GM23338 (cell line): ENCODE results near the gene ARFGEF2. TPM values are rescaled to one million over a fixed set of nuclear protein-coding genes. Genes with fewer than 3 reads are reported as not detected.

Experiments used
- ATAC-seq: fragments of 200-7000 bp; cut with Tn5 transposase; 3 replicates; pipeline ENCODE4 v1.9.1; 2020
- DNase-seq: peaks from one replicate; pipeline ENCODE4 v3.0.0-alpha.2; 2015; ENCODE audit warnings: low spot score
- H2AFZ ChIP-seq: fragments of 200-600 bp; sonication (generic); 2 replicates; pipeline ENCODE4 v1.8.0; 2016; ENCODE audit warnings: antibody characterized with exemption, mild to moderate bottlenecking, moderate library complexity
- H3F3A ChIP-seq: fragments of 200-600 bp; sonication (generic); replicated peaks from 2 replicates; pipeline ENCODE4 v1.8.0; 2017; ENCODE audit warnings: antibody characterized with exemption, mixed run types, low read depth
- H3K27ac ChIP-seq: fragments of 200-600 bp; sonication (generic); 2 replicates; pipeline ENCODE4 v1.6.1; 2016; ENCODE audit warnings: low read depth
- H3K27me3 ChIP-seq: fragments of 200-600 bp; sonication (generic); 2 replicates; pipeline ENCODE4 v1.8.0; 2016; ENCODE audit warnings: mild to moderate bottlenecking, mixed run types, moderate library complexity; ENCODE audit not compliant: insufficient read depth
- H3K36me3 ChIP-seq: fragments of 200-600 bp; sonication (generic); 2 replicates; pipeline ENCODE4 v1.8.0; 2016; ENCODE audit warnings: mild to moderate bottlenecking; ENCODE audit not compliant: insufficient read depth
- H3K4me1 ChIP-seq: fragments of 200-600 bp; sonication (generic); 2 replicates; pipeline ENCODE4 v1.8.0; 2016; ENCODE audit warnings: mild to moderate bottlenecking, moderate library complexity; ENCODE audit not compliant: insufficient read depth
- H3K4me2 ChIP-seq: fragments of 200-600 bp; sonication (generic); 2 replicates; pipeline ENCODE4 v1.7.1; 2017; ENCODE audit warnings: mixed run types
- H3K4me3 ChIP-seq: fragments of 200-600 bp; sonication (generic); 2 replicates; pipeline ENCODE4 v1.6.1; 2016; ENCODE audit warnings: mixed run types
- H3K79me2 ChIP-seq: fragments of 200-600 bp; sonication (generic); replicated peaks from 2 replicates; pipeline ENCODE4 v1.8.0; 2017; ENCODE audit warnings: mild to moderate bottlenecking; ENCODE audit not compliant: insufficient read depth
- H3K9me2 ChIP-seq: fragments of 200-600 bp; sonication (generic); 2 replicates; pipeline ENCODE4 v1.8.0; 2017; ENCODE audit not compliant: insufficient read depth
- H4K20me1 ChIP-seq: fragments of 200-600 bp; sonication (generic); replicated peaks from 2 replicates; pipeline ENCODE4 v1.8.0; 2017; ENCODE audit warnings: mild to moderate bottlenecking; ENCODE audit not compliant: insufficient read depth
- H3K27ac Mint-ChIP-seq: 2 replicates; pipeline ENCODE4 v1.8.0; 2020; ENCODE audit warnings: inconsistent platforms, mild to moderate bottlenecking, moderate library complexity, mixed read lengths
- H3K27me3 Mint-ChIP-seq: 3 replicates; pipeline ENCODE4 v1.8.0; 2022; ENCODE audit warnings: low read depth, mild to moderate bottlenecking, moderate library complexity, mixed read lengths, inconsistent platforms; ENCODE audit not compliant: insufficient read depth, poor library complexity
- H3K36me3 Mint-ChIP-seq: 3 replicates; pipeline ENCODE4 v1.8.0; 2021; ENCODE audit warnings: low read depth, mild to moderate bottlenecking, inconsistent platforms, moderate library complexity, mixed read lengths
- H3K4me1 Mint-ChIP-seq: 3 replicates; pipeline ENCODE4 v1.8.0; 2020; ENCODE audit warnings: mild to moderate bottlenecking, inconsistent platforms, mixed read lengths
- H3K4me3 Mint-ChIP-seq: 3 replicates; pipeline ENCODE4 v1.8.0; 2021; ENCODE audit warnings: moderate library complexity, mild to moderate bottlenecking, inconsistent platforms, mixed read lengths
- H3K9me3 Mint-ChIP-seq: 3 replicates; pipeline ENCODE4 v1.8.0; 2020; ENCODE audit warnings: moderate library complexity, mild to moderate bottlenecking, inconsistent platforms, mixed read lengths
- CTCF ChIP-seq, 2 experiments: fragments of 200-600 bp in 1 of 2; sonication (generic) in 1 of 2; conservative IDR thresholded peaks; 2 replicates each; pipeline versions ENCODE4 v1.5.1 to v1.6.1; 2016 to 2017; ENCODE audit warnings: antibody characterized with exemption in 2 of 2, low read depth in 2 of 2, mild to moderate bottlenecking in 2 of 2, moderate library complexity in 1 of 2
- EZH2 ChIP-seq: fragments of 200-600 bp; sonication (generic); IDR thresholded peaks from one replicate; pipeline ENCODE4 v1.8.0; 2017; ENCODE audit warnings: antibody characterized with exemption, mild to moderate bottlenecking, low read depth; ENCODE audit not compliant: unreplicated experiment
- NANOG ChIP-seq: IDR thresholded peaks from 2 replicates; pipeline ENCODE4 v1.6.1; 2016; ENCODE audit warnings: antibody characterized with exemption, borderline replicate concordance
- POLR2AphosphoS5 ChIP-seq: IDR thresholded peaks from 2 replicates; pipeline ENCODE4 v1.6.1; 2016; ENCODE audit warnings: antibody characterized with exemption, low read depth
- STAT1 ChIP-seq: IDR thresholded peaks from one replicate; pipeline ENCODE4 v1.6.1; 2016; ENCODE audit warnings: antibody characterized with exemption; ENCODE audit not compliant: unreplicated experiment
- ZNF331 ChIP-seq: fragments of 250-450 bp; sonication (Bioruptor Pico); IDR thresholded peaks from 2 replicates; pipeline ENCODE4 v1.5.0; 2020; ENCODE audit warnings: low read depth, mild to moderate bottlenecking, moderate library complexity
- ZNF462 ChIP-seq: fragments of 250-450 bp; sonication (Bioruptor Pico); IDR thresholded peaks from 2 replicates; pipeline ENCODE4 v1.5.0; 2020; ENCODE audit warnings: mild to moderate bottlenecking, moderate library complexity
- polyA plus RNA-seq: library from polyadenylated mRNA; unstranded; fragments of >200 nt; fragmentation: Nextera tagmentation; extraction: Ambion mirVana; gene quantifications from 2 replicates; pipeline ENCODE4 v1.2.1, GENCODE V29; 2016
- total RNA-seq: library from RNA; depleted of rRNA; stranded (reverse); fragments of >200 nt; shearing (Covaris generic); gene quantifications from 2 replicates; pipeline ENCODE4 v1.2.3, GENCODE V29; 2014

The ARFGEF2 gene
- total and polyA plus RNA-seq, 2 experiments from 2014 or later, result 7.2 to 25.5 TPM

GRCh38 chr20:48916699-48917098, 4.8 kb upstream of the ARFGEF2 start (continued):
- TF ChIP-seq ZNF462 (CRISPR knock-in tag) (no peak), STAT1 (no peak)

GRCh38 chr20:48919336-48919881, 2.1 kb upstream of the ARFGEF2 start:
- Histone ChIP-seq H2AFZ (no peak overlapping the region), H3K36me3 (no peaks in the 10 kb centered on the region), H3K4me1 (peaks cover 19% of the 10 kb centered on the region), H3K27ac (no peak overlapping the region), H3K4me3 (no peak overlapping the region), H4K20me1 (no peaks in the 10 kb centered on the region), H3K27me3 (no peaks in the 10 kb centered on the region), H3F3A (0 out of 2 replicates have a peak, but pooled peaks cover 8% of the 10 kb centered on the region), H3K79me2 (peaks cover 25% of the 10 kb centered on the region), H3K4me2 (no peak overlapping the region), H3K9me2 (no peaks in the 10 kb centered on the region)
- peaks cover 11% of the 10 kb centered on the region; the same call in 2 of the 3 replicates for H3K4me1 Mint-ChIP-seq
- H3K36me3 Mint-ChIP-seq, result no peaks in the 10 kb centered on the region
- no peak overlapping the region for H3K27ac Mint-ChIP-seq
- DNase-seq, result no peak
- no peaks in the 10 kb centered on the region; the same call in 2 of the 3 replicates for H3K9me3 Mint-ChIP-seq
- peak overlapping the region; percentile 86; the same call in 1 of the 3 replicates for H3K4me3 Mint-ChIP-seq
- ATAC-seq, result no peak
- H3K27me3 Mint-ChIP-seq, result peaks cover 8% of the 10 kb centered on the region
- no peak for TF ChIP-seq ZNF331 (CRISPR knock-in tag)
- TF ChIP-seq POLR2AphosphoS5, result no peak
- TF ChIP-seq CTCF (conservative IDR thresholded peaks at IDR 0.05; ENCODE audit: low read depth in 2 of 2), result no peak
- no peak for TF ChIP-seq NANOG
- no peak for TF ChIP-seq STAT1
- no peak for TF ChIP-seq EZH2
- no peak for TF ChIP-seq ZNF462 (CRISPR knock-in tag)
